AG09309 (cell line): ENCODE results near the gene PPM1H.

Source experiments
- DNase-seq: peaks from one replicate; pipeline ENCODE4 v3.0.0-alpha.2; 2010; ENCODE audit warnings: low read depth
- H3K4me3 ChIP-seq: 2 replicates; pipeline ENCODE4 v1.5.1; 2011; ENCODE audit warnings: mild to moderate bottlenecking, low read depth, low read length, moderate library complexity; ENCODE audit not compliant: control insufficient read depth
- TF ChIP-seq, protein P1 (sequence below): IDR thresholded peaks from 2 replicates; pipeline ENCODE4 v1.5.1; 2011; ENCODE audit warnings: mild to moderate bottlenecking, low read depth, low read length, inconsistent platforms; ENCODE audit not compliant: insufficient read depth, control insufficient read depth; ENCODE audit errors: missing control alignments

Gene PPM1H

DNA sequence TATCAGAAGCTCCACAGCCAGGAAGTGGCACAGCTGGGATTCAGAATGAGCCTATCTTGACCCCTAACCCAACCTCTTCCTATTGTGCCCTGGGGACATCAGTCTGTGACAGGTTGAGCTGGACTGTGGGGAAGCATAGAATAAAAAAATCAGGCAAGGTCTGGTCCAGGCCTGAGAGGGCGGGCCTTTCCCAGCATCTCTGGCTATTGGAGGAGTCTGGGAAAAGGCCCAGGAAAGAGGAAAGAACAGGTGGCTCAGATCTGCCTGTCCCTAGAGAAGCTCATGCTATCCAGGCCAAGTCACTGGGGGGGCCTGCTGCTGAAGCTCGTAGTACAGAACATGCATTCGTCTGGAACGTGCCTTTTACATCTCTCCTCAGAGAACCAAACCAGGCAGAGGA, 100.5 kb downstream of the PPM1H start:
- TF ChIP-seq, protein P1, sequence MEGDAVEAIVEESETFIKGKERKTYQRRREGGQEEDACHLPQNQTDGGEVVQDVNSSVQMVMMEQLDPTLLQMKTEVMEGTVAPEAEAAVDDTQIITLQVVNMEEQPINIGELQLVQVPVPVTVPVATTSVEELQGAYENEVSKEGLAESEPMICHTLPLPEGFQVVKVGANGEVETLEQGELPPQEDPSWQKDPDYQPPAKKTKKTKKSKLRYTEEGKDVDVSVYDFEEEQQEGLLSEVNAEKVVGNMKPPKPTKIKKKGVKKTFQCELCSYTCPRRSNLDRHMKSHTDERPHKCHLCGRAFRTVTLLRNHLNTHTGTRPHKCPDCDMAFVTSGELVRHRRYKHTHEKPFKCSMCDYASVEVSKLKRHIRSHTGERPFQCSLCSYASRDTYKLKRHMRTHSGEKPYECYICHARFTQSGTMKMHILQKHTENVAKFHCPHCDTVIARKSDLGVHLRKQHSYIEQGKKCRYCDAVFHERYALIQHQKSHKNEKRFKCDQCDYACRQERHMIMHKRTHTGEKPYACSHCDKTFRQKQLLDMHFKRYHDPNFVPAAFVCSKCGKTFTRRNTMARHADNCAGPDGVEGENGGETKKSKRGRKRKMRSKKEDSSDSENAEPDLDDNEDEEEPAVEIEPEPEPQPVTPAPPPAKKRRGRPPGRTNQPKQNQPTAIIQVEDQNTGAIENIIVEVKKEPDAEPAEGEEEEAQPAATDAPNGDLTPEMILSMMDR: no peak
- no peak for DNase-seq
- no peak overlapping the region for H3K4me3 ChIP-seq

DNA sequence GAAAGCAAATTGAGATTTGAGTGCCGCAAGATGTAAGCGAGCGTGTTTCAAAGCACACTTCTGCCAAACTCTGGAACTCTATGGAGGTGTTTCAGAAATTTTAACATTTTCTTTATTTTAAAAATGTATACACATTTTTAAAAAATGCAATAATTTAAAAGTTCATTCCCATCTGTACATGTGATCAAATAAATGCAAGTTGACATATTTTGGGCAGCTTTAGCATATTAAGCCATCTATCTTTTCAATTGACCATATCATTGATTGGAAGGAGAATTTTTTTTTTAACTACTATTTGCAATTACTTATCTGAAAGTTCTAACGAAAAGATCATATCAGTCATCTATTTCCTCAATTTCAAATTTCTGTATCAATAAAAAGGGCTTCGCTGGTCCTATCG, 101.3 kb downstream of the PPM1H start:
- DNase-seq: no peak
- no peak overlapping the region for H3K4me3 ChIP-seq
- TF ChIP-seq, protein P1: no peak

DNA sequence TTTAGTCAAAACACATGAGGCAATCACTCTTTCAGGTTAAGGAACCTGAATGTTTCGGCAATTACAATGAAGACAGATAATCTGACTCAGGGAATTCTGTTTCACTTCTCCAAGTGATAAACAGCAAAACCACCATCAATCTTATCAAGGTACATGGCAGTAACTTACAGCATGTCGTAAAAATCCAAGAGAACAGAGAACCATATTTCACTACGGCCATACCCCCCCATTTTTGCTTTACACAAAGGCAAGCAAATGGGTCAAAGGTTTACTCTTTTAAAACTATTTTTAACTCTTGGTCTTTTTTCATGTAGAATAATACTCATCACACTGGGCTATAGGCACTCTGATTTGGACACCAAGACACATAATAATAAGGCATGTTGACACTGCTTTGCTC, 102.4 kb downstream of the PPM1H start:
- no peak for DNase-seq
- H3K4me3 ChIP-seq: no peak overlapping the region
- TF ChIP-seq, protein P1: no peak

DNA sequence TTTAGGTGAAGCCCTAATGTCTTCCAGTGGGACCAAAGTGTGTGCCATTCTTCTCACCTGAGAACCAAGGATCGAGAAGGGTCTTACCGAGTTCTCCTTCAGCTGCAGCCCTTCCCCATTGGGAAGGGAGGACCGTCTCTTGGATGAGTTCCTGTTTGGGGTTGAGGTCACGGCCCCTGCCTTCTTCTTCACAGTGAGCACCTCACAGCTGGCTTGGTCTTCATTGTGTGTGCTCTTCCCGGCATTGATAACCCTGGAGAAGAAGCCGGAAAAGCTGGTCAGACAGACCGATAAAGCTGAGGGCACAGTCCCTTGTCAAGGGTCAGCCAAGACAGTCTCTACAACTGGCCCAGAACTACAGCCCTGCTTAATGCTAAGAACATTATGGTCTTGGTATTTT, 102.9 kb downstream of the PPM1H start:
- no peak for DNase-seq
- H3K4me3 ChIP-seq: no peak overlapping the region
- TF ChIP-seq, protein P1: no peak

DNA sequence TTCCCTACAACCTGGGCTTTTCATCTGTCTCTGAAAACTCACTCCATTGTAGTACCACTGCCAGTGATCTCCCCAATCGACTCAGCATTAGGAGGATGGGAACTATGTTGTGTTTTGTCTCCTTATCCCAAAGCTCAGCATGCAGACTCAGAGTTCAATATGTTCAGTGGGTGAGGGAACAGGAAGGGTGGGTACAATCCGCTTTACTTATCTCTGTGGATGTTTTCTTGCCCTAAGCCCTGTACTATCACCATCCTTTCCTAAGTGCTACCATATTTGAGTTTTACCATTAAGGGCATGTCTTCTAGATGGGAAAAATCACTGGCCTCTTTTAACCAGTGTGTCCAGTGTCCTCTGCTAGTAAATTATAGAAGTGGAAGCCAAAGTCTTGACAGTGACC, 107.1 kb downstream of the PPM1H start:
- DNase-seq: no peak
- no peak overlapping the region for H3K4me3 ChIP-seq
- TF ChIP-seq, protein P1: no peak

DNA sequence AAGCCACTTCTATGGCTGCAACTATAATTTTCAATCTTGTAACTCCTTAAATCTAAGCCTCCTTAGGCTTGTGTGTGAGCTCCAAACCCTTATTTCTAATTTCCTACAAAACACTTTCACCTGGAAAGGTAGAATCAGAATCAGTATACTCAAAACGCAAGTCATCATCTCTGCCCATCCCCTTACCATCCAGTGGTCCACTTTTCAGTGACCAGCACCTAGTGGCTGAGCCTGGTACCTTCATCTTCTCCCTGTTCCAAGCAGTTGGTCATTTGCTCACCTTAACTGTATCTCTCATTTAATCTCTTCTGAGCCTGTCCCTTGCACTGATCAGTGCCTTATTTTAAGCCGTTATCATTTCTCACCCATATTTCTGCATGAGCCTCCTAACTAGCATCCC, 107.9 kb downstream of the PPM1H start:
- TF ChIP-seq, protein P1: no peak
- no peak for DNase-seq
- H3K4me3 ChIP-seq: no peak overlapping the region
